ENCODE results near the gene OSBPL10.

DNA sequence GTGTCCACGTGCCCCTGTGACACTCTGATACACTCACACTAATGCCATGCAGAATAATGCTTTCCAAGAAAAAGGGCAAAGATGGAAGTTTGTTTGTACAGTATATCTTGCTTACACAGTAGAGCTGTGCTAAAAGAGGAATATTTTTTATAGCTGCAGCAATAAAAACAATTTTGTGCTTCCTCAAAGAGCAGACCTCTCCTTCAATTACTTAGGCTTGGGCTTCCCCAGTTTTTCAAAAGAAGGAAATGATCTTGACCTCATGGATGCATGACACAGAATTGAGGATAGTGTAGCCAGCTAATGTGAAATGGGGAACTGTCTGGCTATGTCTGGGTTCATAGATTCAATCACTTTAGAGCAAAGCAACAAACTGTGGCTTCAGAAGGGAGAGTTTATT is 310.9 kb downstream of the OSBPL10 start:
- TF ChIP-seq EP300 (IDR thresholded peaks at IDR 0.05), result no peak
- no peak for TF ChIP-seq POLR2AphosphoS5 (IDR thresholded peaks at IDR 0.05)
- TF ChIP-seq POLR2A (IDR thresholded peaks at IDR 0.05), result no peak
